Measurements from ENCODE around the gene SNX25.

SNX25 gene

DNA sequence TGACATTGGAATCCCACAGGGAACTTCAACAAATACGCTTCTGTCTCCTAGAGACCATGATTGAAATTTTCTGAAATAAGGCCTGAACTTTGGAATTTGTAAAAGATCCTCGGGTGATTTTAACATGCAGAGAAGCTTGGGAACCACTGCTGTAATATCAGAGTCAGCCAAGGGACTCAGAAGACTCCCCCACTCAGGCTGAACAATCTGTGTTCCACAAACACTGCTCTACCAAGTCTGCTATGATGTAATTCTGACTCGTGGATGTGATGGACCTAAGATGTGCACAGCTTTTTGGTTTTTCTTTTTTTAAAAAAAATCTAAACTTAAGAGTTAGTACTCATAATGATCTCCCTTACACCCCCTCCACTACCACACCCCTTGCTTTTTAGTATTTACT lies 160.3 kb downstream of the SNX25 start:
- in situ Hi-C loops (cut with MboI; ENCODE audit: low sequenced_read_pairs): no loop called here

DNA sequence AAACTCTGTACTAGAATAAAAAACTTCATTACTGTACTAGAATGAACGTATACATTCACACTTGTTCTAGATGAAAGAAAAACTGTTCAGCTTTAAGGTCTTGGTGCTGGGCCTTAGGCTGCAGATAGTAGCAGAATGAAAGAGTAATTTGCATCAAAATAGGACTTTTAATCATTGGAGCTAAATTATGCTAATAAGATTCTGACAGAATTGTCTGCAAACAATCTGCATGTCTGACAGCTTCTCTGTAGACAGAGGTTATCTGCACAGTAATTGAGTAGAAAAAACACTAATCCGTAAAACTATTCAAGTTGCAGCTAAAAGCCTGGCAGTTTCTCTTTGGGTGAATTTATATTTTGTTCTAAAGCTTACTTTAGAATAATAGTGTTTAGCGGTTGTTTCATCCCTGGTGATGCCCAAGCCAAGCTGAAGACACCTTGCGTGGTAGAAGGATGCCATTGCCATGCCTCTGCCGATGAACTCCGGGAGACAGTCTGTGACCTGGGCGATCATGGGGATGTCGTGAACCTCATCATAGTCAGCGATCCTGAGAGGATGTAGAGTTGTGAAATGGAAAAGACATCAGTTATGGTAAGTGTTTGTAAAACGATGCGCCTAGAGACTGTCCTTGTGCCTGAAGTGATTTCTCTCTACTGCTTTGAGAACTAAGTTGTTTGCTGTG lies 161.0 kb downstream of the SNX25 start:
- in situ Hi-C loops (cut with MboI; ENCODE audit: low sequenced_read_pairs): no loop called here

DNA sequence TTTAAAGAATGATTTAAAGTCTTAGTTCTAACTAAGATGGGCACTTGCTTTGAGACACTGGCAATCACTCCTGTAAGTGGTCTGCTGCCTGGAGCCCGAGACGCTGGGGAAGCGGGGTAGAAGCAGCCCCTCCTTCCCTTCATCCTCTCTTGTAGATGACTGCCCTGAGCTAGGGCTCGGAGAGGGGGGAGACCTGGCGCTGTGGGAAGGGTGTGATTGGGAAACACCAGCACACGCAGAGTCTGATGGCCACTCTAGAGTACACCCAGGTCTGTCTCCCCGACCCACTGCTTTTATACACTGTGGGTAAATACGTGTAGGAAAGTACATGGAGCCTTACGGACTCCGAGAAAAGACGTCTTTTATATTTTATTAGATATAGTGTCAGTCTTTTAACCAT lies 162.3 kb downstream of the SNX25 start:
- in situ Hi-C loops (cut with MboI; ENCODE audit: low sequenced_read_pairs): no loop called here

DNA sequence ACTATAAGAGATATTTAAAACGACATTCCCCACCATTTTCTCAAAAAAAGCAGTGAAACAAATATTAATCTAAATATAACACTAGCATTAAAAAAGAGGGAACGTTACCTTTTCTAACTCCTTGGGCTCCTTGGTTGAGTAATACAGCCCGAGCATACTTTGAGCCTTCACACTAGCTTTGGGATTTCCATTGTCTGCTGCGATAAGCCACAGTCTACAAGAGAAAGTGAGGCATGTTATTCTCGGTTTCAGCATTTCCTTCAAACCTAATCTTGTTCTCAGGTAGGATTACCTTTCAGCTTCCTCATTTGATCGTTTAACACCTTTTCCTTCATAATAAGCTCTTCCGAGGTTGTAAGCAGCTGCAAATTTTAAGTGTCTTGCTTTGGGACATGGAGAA lies 164.6 kb downstream of the SNX25 start:
- in situ Hi-C loops (cut with MboI; ENCODE audit: low sequenced_read_pairs): no loop called here

DNA sequence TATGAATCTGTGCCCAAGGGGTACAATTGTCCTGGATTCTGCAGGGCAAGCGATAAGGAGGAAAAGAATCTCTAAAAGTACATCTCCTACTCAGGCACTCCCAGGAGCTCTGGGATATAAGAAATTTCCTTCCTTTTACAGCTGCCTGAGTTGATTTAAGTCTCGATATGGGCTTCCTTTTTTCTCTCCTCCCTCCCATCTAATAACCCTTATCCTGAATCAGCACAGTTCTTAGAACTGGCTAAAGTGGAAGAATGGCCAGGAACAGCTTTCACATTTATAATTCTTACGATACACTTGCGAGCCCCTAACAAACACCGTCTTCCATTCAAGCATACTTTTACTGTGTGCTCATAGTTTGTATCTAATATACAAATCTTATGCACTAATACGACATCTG lies 165.2 kb downstream of the SNX25 start:
- in situ Hi-C loops (cut with MboI; ENCODE audit: low sequenced_read_pairs): no loop called here

DNA sequence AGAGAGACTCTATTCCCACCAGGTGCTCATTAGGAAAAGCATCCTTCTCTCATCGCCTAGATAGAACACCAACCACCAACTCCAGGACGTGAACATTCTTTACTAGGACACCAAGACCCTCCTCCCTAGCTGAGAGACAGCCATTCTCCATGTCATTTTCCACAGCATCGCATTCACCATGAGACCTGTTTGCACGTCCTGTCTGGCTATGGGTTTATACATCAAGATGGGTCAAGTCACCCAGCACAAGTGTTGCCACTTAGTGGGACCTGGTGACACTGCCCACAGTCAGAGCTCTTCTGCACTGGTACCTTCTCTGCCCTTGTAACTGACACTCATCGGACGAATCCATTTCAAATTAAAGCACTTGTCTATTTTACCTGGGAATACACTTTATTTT lies 168.9 kb downstream of the SNX25 start:
- in situ Hi-C loops (cut with MboI; ENCODE audit: low sequenced_read_pairs): no loop called here

DNA sequence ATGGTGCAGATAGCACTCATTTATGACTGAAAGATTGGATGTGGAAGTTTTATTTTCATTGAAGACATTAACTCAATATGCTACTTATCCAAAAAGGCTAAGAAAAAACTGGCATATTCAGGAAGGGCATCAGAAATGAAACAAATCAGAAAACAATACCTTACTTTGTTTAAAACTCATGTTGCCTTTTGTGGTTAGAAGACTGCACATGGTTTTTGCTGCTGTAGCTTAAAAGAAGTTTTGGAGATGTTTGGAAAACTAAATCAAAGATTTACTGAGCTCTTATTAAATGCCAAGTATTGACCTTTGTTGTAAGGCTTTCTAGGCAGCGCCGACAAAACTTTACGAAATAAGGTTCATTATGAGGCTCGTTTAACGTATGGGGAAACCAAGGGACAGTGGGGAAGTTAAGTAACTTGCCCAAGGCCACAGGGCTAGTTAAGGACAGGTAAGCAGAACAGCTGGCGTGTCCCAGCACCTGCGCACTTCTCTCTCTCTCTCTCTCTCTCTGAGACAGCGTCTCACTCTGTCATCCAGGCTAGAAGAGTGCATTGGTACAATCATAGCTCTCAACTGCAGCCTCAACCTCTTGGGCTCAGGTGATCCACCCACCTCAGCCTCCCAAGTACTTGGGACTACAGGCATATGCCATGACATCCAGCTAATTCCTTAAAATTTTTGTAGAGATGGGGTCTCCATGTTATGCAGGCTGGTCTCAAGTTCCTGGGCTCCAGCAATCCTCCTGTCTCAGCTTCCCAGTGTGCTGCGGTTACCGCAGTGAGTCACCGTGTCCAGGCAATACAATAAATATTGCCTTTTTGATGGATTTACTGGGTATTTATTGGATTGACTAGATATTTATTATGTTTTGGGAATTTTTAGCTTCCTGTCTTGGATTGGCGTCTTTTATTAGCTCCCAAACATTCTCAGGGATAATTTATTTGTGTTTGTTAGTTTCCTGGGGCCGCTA lies 170.2 kb downstream of the SNX25 start:
- in situ Hi-C loops (cut with MboI; ENCODE audit: low sequenced_read_pairs): no loop called here

DNA sequence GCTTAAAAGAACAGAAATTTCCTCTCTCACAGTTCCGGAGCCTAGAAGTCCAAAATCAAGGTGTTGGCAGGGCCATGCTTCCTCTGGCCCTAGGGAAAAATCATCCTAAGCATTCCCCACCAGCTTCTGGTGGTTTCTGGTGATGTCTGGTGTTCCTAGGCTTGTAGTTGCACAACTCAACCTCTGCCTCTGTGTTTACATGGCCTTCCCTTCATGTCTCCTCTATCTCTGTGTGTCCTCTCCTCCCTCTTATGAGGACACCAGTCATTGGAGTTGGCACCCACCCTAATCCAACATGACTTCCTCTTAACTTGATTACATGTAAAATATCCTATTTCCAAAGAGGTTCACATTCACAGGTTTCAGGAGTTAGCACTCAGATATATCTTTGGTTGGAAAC lies 170.9 kb downstream of the SNX25 start:
- in situ Hi-C loops (cut with MboI; ENCODE audit: low sequenced_read_pairs): no loop called here

DNA sequence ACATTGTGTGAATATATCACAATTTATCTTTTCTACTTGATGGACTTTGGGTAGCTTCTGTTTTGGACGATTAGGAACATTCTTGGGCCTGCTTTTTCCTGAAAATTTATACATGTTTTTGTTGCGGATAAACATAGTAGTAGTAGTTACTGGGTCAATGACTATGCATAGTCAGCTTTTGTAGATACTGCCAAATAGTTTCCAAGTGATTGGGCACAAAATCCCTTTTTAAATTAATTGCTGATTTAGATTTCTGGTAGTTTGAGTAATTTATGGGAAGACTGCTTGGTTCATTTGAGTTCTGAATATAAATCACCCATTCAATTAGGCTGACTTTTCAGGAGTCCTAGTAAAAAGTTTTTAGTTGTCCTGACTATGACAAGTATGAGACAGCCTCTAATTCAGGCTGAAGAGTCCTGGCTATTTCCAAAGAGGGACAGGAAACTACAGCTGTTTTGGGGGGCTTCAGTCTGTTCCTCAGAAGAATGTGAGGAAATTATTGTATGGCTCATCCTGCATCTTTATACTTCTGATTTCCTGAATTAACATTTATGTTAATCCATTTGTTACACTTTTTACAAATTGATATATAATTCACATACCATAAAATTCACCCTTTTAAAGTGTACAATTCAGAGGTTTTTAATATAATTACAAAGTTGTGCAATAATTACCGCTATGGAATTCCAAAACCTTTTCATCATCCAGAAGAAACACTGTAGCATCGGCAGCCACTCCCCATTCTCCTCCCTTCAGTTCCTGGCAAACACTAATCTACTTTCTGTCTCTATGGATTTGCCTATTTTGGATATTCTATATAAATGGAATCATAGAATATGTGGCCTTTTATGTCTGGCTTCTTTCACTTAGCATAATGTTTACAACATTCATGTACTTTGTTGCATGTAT lies 172.1 kb downstream of the SNX25 start:
- in situ Hi-C loops (cut with MboI; ENCODE audit: low sequenced_read_pairs): no loop called here

DNA sequence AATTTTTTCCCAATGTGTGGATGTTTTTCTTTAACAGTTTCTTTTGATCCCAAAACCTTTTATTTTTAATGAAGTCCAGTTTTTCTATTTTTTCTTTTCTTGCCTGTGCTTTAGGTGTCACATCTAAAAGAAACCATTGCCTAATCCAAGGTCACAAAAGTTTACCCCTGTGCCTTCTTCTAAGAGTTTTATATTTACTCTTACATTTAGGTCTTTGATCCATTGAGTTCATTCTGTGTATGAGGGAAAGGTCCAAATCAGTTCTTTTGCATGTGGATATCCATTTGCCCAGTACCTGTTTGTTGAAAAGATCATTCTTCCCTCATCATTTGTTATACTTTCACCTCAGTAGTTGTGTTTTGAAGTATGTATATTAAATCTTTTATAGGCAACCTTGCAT lies 173.4 kb downstream of the SNX25 start:
- in situ Hi-C loops (cut with MboI; ENCODE audit: low sequenced_read_pairs): no loop called here

DNA sequence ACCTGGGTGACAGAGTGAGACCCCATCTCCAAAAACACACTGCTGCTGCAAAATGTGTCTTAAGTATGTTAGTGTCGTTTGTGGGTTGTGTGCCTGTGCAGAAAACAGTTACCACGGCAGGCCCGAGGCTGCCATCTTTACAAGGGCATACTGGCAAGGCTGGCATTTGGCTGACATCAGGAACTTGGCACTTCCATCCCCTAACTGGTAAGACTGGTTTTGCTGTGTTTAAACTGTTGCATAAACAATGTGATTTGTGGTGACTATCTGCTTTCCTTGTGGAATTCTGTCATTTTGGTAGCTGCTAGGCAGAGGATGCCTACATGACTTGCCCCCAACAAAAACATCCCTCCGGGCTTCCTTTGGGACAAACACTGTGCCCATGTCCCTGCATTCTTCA lies 174.1 kb downstream of the SNX25 start:
- in situ Hi-C loops (cut with MboI; ENCODE audit: low sequenced_read_pairs): no loop called here

DNA sequence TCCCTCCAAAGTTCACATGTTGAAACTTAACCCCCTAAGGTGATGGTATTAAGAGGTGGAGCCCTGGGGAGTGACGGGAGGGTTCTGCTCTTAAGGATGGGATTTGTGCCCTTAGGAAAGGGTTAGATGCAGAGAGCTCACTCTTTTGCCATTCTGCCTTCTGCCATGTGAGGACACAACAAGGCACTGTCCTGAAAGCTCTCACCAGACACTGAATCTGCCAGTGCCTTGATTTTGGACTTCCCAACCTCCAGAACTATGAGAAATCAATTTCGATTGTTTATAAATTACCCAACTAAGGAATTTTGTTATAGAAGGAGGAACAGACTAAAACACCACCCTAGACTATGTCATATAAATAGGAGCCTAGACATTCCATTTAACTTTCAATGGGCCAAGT lies 174.7 kb downstream of the SNX25 start:
- in situ Hi-C loops (cut with MboI; ENCODE audit: low sequenced_read_pairs): no loop called here

DNA sequence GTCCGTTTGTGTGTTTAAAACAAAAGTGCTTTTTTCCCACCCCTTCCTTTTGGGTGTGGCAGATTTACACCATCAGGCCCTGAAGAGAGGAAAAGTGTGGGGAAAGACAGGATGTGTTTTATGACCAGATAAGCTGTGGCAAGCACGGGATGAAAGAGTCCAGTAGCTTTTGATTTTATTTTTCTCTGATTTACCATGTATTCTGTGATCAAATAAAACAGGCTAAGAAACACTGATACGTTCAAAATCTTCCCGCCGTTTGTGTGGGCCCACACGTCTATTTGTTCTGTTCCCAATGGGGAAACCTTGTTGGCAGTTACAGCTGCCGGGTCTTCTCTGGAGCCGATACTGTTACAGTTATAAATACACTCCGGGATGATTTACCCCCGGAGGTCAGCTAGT lies 175.5 kb downstream of the SNX25 start:
- in situ Hi-C loops (cut with MboI; ENCODE audit: low sequenced_read_pairs): no loop called here

DNA sequence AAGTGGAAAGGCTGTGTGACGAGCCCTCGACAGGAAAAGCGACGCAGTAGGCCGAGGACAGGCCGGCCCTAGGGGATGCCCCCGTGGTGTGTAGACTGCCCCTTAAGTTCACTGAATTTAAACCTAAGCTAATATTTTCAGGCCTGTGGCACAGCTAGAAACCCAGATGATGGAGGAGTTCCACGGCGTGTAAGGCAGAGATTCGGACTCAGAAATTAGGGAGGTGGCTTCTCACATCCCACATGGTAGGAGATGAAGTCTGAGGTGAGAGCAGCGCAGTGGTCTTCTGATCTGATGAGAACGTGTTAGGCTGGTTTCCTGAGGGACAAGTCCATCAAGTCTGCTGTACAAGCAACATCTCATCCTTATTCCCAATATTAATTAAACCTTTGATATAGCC lies 178.6 kb downstream of the SNX25 start:
- in situ Hi-C loops (cut with MboI; ENCODE audit: low sequenced_read_pairs): no loop called here

DNA sequence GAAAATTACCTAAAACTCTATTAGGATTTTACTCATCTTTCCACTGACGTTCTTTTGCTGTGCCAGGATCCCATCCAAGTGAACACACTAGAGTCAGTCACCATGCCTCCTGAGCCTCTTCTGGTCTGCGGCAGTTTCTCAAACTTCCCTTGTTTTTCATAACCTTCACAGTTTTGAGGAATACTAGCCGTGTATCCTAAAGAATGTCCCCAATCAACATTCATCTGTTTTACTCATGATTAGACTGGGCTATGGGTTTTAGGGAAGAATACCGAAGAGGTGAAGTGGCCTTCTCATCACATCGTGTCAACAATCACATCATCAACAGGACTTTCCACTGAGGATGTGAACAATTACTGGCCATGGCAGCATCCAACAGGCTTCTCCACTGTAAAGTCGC lies 181.5 kb downstream of the SNX25 start:
- in situ Hi-C loops (cut with MboI; ENCODE audit: low sequenced_read_pairs): no loop called here

DNA sequence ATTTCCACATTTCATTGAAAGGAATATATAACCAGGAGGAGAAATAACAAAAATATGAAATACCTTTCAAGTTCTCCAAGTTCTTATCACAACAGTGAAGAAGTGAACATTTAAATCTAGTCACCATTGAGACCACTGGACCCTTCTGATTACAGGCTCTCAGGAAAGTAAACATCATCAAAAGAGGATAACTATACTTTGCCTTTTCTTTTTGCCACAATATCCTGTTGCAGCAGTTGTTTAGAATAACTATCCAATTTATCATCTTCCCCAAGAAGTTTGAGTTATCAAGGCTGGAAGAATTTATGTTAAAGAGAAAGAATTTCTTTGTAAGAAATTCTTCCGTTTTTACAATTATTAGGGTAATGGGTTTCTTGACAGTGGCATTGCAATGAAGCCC lies 182.8 kb downstream of the SNX25 start:
- in situ Hi-C loops (cut with MboI; ENCODE audit: low sequenced_read_pairs): no loop called here

DNA sequence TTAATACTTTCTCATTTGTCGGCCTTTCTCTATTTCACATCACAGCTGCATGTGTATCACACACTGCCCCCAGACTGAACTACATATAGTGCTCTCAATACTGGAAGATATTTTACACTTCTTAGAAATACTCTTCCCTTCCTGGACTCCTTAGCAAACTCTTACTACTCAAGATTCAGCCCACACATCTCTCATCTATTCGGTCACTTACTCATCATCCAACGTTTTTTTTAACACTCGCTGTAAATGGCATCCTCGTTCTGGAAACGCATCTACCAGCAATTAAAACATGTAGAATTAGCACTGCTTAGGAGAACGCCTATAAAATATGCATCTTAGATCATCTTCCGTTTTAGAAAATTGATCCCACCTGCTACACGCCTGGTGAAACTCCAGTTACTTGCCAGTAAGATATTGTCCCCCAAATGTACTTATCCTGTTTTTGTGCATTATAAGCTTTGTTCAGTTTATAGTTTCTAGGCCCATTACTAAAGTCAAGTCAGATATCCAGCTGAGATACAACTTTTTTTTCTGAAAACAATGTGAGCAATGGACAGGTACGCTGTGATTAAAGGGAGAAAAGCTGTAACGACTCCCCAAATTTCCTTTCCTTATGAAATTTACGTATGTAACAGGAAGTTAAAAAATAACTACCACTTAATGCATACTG lies 185.3 kb downstream of the SNX25 start:
- in situ Hi-C loops (cut with MboI; ENCODE audit: low sequenced_read_pairs): no loop called here

DNA sequence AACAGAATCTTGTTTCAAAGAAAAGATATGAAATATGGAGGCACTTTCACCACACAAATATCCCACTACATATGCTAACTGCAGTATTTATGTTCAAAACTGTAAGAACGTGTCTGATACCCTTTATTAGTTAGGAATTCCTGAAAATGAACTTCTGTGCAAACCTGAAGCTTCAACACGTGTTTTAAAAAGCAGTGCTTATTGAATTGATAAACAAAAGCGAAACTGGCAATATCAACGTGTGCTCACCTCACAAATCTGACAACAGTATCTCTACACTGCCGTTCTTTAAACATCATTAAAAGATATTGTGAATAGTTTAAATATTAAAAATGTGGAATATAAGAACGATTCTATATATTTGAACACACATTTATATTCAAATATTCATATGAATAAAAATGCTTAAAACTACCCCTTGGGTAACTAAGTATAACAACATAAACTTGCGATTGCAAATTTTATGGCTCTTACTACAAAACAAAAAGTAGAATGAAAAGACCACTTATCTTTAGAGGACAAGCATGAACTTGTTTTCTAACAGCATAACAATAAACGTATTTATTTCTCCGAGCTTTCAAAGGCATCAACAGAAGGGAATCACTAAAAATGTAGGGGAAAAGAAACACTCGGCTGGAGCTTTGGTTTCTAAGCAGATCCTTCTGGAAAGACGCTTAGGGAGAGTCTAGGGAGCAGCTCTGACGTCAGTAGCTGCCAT lies 186.0 kb downstream of the SNX25 start, which contains the start of gene LRP2BP:
Gene LRP2BP (minus strand): TSS at position 687 of the 718 bp plus-strand sequence. CDS start 17,738 bp downstream, outside the sequence.
- in situ Hi-C loops (cut with MboI; ENCODE audit: low sequenced_read_pairs): no loop called here

DNA sequence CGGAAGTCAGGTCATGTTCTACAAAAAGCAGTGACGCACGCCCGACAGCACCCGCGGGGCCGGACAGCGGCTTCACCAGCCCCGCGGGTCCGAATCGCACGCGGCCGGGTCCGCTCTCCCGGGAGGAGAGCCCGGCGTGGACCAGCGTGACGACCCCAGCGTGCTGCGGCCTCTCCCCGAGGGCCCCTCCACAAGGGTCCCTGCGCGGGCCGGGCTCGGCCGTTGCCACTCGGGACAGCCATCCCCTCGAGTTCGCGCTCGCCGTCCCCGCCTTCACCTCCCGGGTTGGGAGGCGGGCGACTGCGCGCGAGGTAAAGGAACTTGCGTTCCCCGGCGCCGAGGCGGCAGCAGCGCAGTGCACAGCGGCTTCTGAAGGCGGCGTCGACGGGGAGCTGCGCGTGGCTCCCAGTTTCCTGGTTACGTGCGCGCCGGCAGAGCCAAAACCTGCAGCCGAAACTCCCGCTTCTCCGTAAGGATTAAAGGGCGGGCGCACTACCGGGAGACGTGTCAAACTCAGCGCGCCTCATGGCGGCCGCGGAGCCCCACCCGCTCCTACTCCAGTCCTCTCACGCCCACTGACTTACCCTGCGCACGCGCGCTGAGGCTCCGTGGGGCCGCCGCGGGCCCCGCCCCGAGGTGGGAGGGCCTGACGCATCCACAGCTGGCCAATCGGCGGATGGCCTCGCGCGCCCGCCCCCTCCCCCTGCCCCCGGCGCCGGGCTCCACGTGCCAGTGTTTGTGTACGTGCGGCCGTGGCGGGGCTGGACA lies 186.7 kb downstream of the SNX25 start:
- in situ Hi-C loops (cut with MboI; ENCODE audit: low sequenced_read_pairs): no loop called here
